Measurements from ENCODE around the gene P2RX6.
"Not testable (repeated sequence)": the region's sequence is repeated elsewhere in the genome, so short reads cannot be mapped to it uniquely, and the experiment has no call there.

Gene P2RX6

GRCh38 chr22:21031545-21032036 is 16.6 kb downstream of the P2RX6 start:
- DNase-seq (ENCODE audit: low spot score) = no peak

- peak; percentile 34 for DNase-seq (ENCODE audit: low spot score)
Observed at GRCh38 chr22:21032037-21032867, 17.3 kb downstream of the P2RX6 start, which contains the start of gene SLC7A4. SLC7A4 (minus strand) TSS chr22:21032561; CDS start chr22:21031812, 749 bp downstream.

GRCh38 chr22:21032868-21033688 is 18.1 kb downstream of the P2RX6 start:
- no peak for DNase-seq (ENCODE audit: low spot score)

GRCh38 chr22:21033895-21034294 is 18.9 kb downstream of the P2RX6 start:
- no peak for DNase-seq (ENCODE audit: low spot score)

- DNase-seq (ENCODE audit: low spot score) = no peak
Observed at GRCh38 chr22:21034989-21035388, 20.0 kb downstream of the P2RX6 start.

GRCh38 chr22:21038405-21038804 is 23.4 kb downstream of the P2RX6 start:
- DNase-seq (ENCODE audit: low spot score) = no peak

- DNase-seq (ENCODE audit: low spot score) = not testable (repeated sequence)
Observed at GRCh38 chr22:21039158-21039557, 24.2 kb downstream of the P2RX6 start.

- DNase-seq (ENCODE audit: low spot score) = no peak
Observed at GRCh38 chr22:21041937-21042336, 27.0 kb downstream of the P2RX6 start.

GRCh38 chr22:21042978-21043859 is 28.3 kb downstream of the P2RX6 start:
- DNase-seq (ENCODE audit: low spot score) = no peak

GRCh38 chr22:21043860-21044535 is 29.0 kb downstream of the P2RX6 start:
- no peak for DNase-seq (ENCODE audit: low spot score)

- no peak for DNase-seq (ENCODE audit: low spot score)
Observed at GRCh38 chr22:21044931-21045584, 30.1 kb downstream of the P2RX6 start.

GRCh38 chr22:21045585-21046294 is 30.8 kb downstream of the P2RX6 start, which contains the start of gene LRRC74B:
LRRC74B (plus strand) TSS chr22:21045946; CDS start chr22:21045987, 41 bp downstream.
- peak; percentile 89 for DNase-seq (ENCODE audit: low spot score)

- no peak for DNase-seq (ENCODE audit: low spot score)
Observed at GRCh38 chr22:21047035-21047661, 32.2 kb downstream of the P2RX6 start.

GRCh38 chr22:21047730-21048129 is 32.8 kb downstream of the P2RX6 start:
- no peak for DNase-seq (ENCODE audit: low spot score)

GRCh38 chr22:21048448-21048847 is 33.5 kb downstream of the P2RX6 start:
- not testable (repeated sequence) for DNase-seq (ENCODE audit: low spot score)

- not testable (repeated sequence) for DNase-seq (ENCODE audit: low spot score)
Observed at GRCh38 chr22:21048965-21049364, 34.0 kb downstream of the P2RX6 start.

- no peak for DNase-seq (ENCODE audit: low spot score)
Observed at GRCh38 chr22:21051145-21051830, 36.3 kb downstream of the P2RX6 start.

GRCh38 chr22:21051831-21052400 is 37.0 kb downstream of the P2RX6 start:
- no peak for DNase-seq (ENCODE audit: low spot score)

Measured in cerebellar cortex (tissue), 1 donor.